Right lung (tissue), 5 donors: Measurements from ENCODE around the gene PRR13. TPM values are rescaled to one million over a fixed set of nuclear protein-coding genes. Genes with fewer than 3 reads are reported as not detected.

Experiments used
- DNase-seq, 2 donors: peaks; one replicate each; pipeline ENCODE4 v3.0.0-alpha.2; 2013
- polyA plus RNA-seq, 5 donors: library from polyadenylated mRNA; unstranded; fragments of 120-200 nt; gene quantifications; one replicate each; pipeline versions ENCODE4 v1.2.1 to v1.2.3, GENCODE V29; 2013; ENCODE audit warnings: inconsistent platforms in 1 of 5, low replicate concordance in 1 of 5; ENCODE audit not compliant: insufficient read length in 5 of 5, insufficient read depth in 1 of 5

PRR13 gene
- polyA plus RNA-seq, 5 donors: 98.8 to 121 (median 102) TPM

DNA sequence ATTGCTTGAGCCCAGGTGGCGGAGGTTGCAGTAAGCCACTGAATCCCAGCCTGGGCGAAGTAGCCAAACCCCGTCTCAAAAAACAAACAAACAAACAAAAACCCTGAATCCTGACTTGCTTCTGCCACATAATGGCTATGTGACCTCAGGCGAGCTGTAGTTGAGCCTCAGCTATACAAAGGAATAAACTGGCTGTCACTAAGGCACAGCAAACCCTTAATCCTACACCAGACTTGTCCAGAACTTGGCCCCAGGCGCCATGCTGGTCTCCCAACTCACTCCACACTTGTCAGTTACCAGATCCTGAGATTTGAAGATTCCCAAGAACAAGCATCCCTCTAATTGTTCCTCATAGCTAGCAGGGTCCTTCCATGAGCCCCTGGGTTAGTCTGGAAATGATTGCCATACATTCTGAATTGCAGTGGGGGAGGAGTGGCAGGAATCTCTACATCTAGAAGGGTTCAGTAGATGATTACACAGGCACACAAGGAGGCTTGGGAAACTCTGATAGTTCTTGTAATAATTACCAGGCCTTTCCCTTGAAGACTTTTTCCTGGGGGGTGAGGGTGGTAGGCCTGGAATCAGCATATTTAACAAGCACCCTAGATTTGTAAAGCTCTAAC, 47.8 kb downstream of the PRR13 start:
- no peak for DNase-seq

DNA sequence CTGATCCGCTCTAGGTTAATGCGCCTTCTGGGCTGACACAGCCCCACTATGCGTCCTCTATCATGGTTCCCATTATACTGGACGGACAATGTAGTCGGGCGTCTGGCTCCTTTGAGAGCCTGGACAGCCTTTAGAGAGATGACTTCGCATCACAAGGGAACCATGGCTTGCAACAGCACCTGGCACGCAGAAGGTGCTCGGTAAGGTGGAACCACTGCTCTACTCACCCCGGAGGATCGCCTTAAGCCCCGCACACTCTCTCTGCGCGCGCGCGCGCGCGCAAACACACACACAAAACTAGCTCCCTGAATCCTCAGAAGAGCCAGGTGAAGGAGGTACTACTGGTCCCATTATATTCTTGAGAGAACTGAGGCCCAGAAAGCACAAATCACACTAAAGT, 50.7 kb downstream of the PRR13 start:
- no peak for DNase-seq

DNA sequence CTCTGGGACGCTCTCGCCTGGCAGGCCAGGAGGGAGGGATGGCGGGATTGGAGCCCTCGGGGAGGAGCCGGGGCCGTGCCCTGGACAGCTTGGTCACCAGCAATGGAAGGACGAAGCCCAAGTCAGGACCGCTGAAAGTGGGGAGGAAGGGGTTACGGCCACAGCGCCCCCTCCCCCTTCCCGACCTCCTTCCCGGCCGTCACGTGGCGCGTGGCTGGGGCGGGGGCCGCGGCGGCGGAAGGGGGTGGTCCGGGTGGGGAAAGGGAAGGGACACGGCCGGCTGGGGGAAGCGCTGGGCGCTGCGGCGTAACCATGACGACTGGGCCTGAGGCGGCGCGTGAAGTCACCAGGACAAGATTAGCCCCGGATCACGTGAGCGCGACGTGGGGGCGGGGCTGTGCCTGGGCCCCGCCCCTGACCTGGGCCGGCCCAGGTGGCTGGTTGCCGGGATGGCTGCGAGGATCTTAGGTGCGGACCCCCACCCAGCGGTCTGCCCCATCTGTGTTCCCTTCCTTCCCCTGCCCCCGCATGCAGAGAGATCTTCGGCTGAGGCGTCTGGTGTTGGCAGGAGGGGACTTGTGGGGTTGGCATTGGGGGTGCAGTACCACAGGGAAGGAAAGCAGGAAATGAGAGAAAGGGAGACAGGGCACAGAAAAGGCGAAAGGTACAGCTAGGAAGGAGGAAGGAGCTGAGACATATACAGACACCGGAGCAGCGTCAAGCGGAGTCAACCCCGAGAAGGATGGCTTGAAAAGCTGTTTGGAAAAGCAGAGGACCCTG, 51.5 kb downstream of the PRR13 start:
- DNase-seq: peak; percentile 96 to 97

DNA sequence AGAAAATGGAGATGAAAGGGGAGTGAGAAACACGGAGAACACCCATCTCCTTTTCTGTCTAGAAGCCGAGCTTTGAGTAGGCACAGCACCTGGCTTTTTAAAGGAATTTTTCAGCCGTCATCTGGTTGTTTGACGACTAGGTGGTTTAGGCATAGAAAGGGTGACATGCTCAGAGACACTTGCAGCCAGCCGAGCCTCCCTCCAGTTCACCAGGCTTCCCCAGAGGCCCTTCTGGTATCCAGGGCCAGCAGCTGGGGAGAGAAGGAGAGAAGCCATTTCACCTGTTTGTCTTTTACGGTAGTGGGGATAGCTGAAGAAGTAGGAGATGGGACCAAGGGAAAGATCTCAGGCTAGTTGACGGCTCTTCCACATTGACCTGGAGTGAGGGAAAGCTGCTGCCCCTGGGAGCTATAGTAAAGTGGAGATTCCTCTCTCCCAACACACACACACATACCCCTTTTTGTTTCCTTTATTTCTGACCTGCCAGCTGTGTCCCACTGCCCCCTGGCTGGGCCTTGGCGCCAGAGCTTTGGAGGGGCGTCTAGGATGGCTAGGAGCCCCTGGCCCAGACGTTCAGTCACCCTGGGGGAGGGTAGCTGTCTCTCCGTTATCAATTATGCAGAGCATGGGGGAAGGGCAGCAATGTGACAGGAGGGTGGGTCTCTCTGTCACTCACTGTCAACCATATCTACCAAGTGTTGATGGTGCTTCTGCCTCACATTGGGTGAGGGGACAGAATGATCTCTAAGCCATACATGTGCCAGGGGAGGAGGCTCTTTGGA, 52.3 kb downstream of the PRR13 start:
- DNase-seq: no peak

Other genes with a start within 250 kb of the PRR13 start
- 1 to 10 TPM in 4 of 5 donors, under 1 TPM in 1; 0.90 to 2.1 (median 1.2) TPM for gene ITGB7, start 234.5 kb upstream of the PRR13 start, polyA plus RNA-seq
- 10 to 100 TPM; 41.7 to 59.8 (median 49.2) TPM for gene RARG, start 209.5 kb upstream of the PRR13 start, polyA plus RNA-seq
- gene ESPL1, start 173.4 kb upstream of the PRR13 start, polyA plus RNA-seq: 10 to 100 TPM in 3 of 5 donors, 1 to 10 TPM in 2; 8.4 to 20.4 (median 13.0) TPM
- gene PFDN5, start 146.2 kb upstream of the PRR13 start, polyA plus RNA-seq: 100 to 1,000 TPM; 683 to 991 (median 734) TPM
- gene MYG1, start 142.0 kb upstream of the PRR13 start, polyA plus RNA-seq: 10 to 100 TPM; 39.1 to 56.6 (median 42.6) TPM
- gene AAAS, start 120.1 kb upstream of the PRR13 start, polyA plus RNA-seq: 10 to 100 TPM; 73.3 to 91.6 (median 81.6) TPM
- gene SP7, start 105.4 kb upstream of the PRR13 start, polyA plus RNA-seq: under 1 TPM in 3 of 5 donors, not detected in 2; 0.07 to 0.10 (median 0.08) TPM
- 10 to 100 TPM; 57.9 to 84.6 (median 78.5) TPM for gene SP1, start 61.6 kb upstream of the PRR13 start, polyA plus RNA-seq
- 1 to 10 TPM; 1.4 to 2.6 (median 2.3) TPM for gene AMHR2, start 17.9 kb upstream of the PRR13 start, polyA plus RNA-seq
- gene PCBP2, start 10.4 kb downstream of the PRR13 start, polyA plus RNA-seq: 1,000 to 10,000 TPM in 3 of 5 donors, 100 to 1,000 TPM in 2; 928 to 1,079 (median 1,012) TPM
- 10 to 100 TPM; 22.8 to 32.7 (median 29.3) TPM for gene MAP3K12, start 57.7 kb downstream of the PRR13 start, polyA plus RNA-seq
- gene TARBP2, start 59.5 kb downstream of the PRR13 start, polyA plus RNA-seq: 10 to 100 TPM; 37.1 to 58.0 (median 50.0) TPM
- 1 to 10 TPM in 2 of 5 donors, under 1 TPM in 2, not detected in 1; 0.33 to 1.5 (median 0.94) TPM for gene NPFF, start 65.8 kb downstream of the PRR13 start, polyA plus RNA-seq
- 10 to 100 TPM; 50.6 to 77.4 (median 64.1) TPM for gene ATF7, start 184.6 kb downstream of the PRR13 start, polyA plus RNA-seq
- 100 to 1,000 TPM; 523 to 676 (median 583) TPM for gene ATP5MC2, start 234.3 kb downstream of the PRR13 start, polyA plus RNA-seq